Measurements from ENCODE around the gene AMFR.

The AMFR gene

DNA sequence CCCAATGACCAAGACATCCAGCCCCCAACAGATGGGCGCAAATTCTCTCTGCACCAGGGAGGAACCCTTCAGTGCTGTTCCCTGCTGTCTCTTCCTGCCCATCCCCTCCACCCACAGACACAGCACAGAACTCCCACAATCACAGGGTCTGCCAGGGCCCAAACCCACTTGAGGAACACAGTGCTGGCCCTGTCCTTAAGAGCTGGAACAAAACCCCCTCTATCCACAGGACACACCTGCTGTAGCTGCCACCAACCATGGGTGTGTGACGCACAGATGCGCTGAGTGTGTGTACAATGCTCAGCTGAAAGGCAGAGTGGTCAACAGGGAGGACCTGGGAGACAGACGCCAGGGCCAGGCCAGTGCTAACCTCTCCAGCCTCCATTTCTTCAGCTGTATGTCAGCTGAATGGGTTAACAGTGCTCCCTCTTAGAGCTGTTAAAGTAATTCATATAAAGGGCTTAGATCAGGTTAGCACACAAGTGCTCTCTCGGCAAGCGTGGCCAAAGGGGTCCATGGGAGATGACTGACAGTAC is 62.1 kb downstream of the AMFR start:
- DNase-seq (ENCODE audit: low read depth in 1 of 2, low spot score in 1 of 2) = no peak

- no peak for DNase-seq (ENCODE audit: low read depth in 1 of 2, low spot score in 1 of 2)
Measured at GRCh38 chr16:56362706-56363105, 62.6 kb downstream of the AMFR start.

- DNase-seq (ENCODE audit: low read depth in 1 of 2, low spot score in 1 of 2) = no peak
Measured at GRCh38 chr16:56362057-56362655, 63.2 kb downstream of the AMFR start.

DNA sequence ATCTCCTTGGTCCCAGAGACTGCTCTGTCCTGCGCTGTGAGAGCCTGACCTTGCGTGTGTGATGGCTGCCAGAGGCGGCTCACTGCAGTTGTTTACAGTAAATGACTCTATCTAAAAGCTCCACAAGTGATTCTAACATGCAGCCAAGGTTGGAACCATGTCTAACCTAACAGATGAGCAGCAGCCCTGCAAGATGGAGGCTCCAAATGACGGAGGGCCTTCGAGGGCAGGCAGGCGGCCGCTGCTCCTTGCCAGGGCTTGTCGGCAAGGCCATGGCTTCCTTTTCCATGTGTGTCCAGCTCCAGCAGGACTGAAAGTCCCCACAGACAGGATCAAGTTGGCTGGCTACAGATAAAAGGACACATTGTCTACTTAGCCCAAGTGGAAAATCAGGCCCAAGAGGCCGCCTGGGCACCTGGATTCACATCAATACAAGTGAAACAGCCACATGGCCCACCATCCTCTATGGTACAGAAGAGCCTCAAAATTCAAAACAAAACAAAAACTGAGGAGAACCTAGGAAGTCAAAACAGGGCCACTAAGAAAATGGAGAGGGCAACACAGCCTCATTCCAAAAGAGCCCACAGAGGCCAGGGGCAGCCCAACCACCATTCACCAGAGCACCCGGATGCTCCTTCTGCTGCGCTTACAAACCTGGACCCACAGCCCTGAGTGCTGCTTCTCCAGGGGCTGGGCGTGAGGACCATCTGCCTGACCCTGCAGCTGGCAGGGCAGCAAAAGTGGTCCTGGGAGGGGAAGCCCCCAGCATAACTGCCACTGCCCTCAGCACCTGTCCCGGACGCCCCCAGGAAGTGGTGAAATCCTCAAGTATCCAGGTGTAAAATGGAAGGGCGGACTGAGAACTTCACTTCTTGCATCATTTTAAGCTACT is 65.0 kb downstream of the AMFR start:
- no peak for DNase-seq (ENCODE audit: low read depth in 1 of 2, low spot score in 1 of 2)

DNA sequence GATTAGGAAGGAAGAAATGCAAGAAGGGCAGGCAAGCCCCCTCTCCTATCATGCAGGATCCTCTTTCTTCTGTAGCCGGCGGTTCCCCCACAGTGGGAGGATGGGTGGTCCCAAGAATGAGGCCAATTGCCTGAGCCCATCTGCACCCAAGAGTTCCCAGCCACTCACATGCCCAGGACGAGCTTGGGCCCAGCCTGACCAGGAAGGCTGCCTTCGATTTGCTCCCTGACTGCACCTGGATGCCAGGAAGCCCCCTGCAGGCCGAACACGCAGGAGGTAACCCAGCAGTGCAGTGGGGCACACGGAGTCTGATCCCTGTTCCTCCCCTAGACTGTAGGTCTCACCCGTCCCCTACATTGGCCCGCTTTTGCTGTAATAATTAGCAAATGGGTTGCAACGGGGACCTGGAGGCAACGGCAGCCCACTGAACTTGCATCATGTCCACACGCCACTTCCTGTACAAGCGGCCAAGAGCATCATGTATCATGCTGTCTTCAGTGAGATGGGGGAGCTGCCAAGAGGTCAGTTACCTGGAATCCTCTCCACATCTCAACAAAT is 67.5 kb downstream of the AMFR start:
- DNase-seq (ENCODE audit: low read depth in 1 of 2, low spot score in 1 of 2) = no peak

DNA sequence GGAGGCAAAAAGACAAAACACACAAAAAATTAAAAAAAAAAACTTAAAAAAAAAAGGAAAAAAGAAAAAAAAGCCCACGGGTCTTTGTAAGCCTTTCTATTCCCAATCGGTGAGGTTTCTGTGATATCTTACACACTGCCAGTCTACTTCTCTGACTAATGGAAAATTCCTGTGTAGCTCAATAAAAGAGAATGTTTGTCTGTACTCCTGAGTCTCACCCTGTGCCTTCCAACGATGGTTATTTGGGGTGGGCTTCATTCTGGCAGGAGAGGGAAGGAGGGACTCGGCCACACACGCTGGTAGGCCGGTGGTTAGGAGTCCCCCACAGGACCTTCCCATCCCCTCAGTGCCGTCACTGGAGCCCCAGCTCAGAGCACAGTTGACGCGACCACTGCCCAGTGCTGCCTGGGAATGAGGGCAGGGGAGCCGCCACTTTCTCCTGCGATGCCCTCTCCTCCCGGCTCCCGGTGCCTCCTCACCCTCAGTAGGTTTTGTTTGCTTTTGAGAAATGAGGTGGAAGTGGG is 68.0 kb downstream of the AMFR start:
- DNase-seq (ENCODE audit: low read depth in 1 of 2, low spot score in 1 of 2) = no peak

- peak; percentile 9 to 39 for DNase-seq (ENCODE audit: low read depth in 1 of 2, low spot score in 1 of 2)
Measured at GRCh38 chr16:56356276-56357240, 68.8 kb downstream of the AMFR start.

GRCh38 chr16:56355786-56356275 is 69.5 kb downstream of the AMFR start:
- DNase-seq (ENCODE audit: low read depth in 1 of 2, low spot score in 1 of 2) = no peak

DNA sequence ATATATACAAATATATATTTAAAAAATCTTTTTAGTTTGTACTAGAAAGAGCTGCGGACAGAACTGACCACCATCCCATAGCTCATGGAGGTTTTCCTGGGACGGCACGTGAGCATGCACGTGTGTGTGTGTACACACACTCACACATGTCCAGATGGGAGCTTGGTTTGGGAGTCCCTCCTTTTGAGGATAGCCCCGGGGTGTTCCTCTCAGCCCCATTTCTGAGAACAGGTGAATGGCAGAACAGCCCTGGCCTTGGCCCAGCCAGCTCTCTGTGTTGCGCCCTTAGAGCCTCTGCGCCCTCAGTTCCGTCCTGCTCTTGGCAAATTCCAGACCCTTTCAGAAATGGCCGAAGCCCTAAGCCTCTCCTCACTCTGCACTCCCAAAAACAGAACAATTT is 70.1 kb downstream of the AMFR start:
- DNase-seq (ENCODE audit: low read depth in 1 of 2, low spot score in 1 of 2) = no peak

DNA sequence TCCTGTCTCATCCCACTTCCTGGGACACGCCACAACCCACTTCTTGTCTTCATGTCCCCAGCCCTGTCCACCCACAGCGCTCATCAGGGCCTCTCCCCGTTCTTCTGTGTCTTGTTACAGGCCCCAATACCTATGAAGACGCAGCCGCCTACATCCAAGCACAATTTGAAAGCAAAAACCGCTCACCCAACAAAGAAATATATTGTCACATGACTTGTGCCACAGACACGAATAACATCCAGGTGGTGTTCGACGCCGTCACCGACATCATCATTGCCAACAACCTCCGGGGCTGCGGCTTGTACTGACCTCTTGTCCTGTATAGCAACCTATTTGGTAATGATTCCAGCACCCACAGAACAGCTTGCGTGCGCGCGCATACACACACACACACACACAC is 70.6 kb downstream of the AMFR start:
- no peak for DNase-seq (ENCODE audit: low read depth in 1 of 2, low spot score in 1 of 2)

GRCh38 chr16:56354016-56354415 is 71.3 kb downstream of the AMFR start:
- DNase-seq (ENCODE audit: low read depth in 1 of 2, low spot score in 1 of 2) = no peak

DNA sequence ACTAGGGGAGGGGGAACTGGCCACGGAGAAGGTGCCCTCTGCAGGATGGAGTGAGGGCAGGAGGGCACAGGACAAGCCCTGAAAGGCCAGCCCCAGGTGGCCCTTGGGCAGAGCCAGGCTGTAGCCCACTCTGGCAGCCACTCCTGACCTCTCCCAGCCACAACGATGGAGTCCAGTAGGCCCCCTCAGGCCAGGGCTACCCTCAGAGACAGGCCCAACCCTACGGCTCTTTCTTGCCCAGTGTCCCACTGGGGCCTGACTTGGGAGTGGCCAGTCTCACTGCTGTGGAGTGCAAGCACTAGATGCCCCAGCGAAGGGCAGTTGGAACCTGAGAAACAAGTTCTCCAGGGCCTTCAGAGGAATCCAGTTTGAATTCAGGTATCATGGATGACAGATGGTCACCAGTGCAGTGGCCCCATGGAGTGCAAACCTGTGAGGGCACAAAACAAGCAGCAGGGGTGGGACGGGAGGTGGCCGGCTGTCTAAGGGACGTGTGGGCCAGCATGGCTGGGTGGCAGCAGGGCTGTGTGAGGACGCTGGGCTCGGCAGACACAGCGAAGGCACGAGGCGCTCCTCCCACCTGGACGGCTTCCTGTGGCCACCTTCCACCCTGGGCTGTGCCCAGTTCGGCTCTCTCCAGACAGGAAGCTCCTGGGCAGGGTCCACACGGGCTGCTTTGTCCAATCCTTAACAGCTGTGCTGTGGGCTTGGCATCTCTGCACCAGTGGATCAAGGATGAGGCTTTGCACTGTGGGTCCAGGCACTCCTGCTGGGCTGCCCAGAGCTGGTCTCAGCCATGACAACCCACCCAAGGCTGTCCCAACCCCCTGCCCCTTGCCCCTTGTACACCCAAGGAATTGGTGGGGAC is 72.1 kb downstream of the AMFR start:
- no peak for DNase-seq (ENCODE audit: low read depth in 1 of 2, low spot score in 1 of 2)

- DNase-seq (ENCODE audit: low read depth in 1 of 2, low spot score in 1 of 2) = no peak
Measured at GRCh38 chr16:56352351-56353053, 72.8 kb downstream of the AMFR start.

DNA sequence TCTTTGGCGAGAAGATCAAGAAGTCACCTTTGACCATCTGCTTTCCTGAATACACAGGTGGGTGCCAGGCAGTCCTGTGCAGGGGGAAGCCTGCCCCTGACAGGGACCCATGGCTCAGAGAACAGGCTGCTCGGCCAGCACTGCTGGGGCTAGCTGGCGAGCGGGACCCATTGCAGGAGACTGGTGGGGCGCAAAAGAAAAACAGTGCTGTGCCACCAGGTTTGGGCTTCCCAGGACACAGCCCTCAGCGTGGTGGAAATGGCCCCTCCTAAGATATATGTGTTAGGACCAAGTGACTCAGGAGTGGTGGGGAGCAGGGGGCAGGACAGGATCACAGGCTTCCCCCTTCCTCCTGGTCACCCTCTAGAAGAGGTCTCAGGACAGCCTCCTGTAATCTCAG is 73.9 kb downstream of the AMFR start:
- DNase-seq (ENCODE audit: low read depth in 1 of 2, low spot score in 1 of 2) = no peak

DNA sequence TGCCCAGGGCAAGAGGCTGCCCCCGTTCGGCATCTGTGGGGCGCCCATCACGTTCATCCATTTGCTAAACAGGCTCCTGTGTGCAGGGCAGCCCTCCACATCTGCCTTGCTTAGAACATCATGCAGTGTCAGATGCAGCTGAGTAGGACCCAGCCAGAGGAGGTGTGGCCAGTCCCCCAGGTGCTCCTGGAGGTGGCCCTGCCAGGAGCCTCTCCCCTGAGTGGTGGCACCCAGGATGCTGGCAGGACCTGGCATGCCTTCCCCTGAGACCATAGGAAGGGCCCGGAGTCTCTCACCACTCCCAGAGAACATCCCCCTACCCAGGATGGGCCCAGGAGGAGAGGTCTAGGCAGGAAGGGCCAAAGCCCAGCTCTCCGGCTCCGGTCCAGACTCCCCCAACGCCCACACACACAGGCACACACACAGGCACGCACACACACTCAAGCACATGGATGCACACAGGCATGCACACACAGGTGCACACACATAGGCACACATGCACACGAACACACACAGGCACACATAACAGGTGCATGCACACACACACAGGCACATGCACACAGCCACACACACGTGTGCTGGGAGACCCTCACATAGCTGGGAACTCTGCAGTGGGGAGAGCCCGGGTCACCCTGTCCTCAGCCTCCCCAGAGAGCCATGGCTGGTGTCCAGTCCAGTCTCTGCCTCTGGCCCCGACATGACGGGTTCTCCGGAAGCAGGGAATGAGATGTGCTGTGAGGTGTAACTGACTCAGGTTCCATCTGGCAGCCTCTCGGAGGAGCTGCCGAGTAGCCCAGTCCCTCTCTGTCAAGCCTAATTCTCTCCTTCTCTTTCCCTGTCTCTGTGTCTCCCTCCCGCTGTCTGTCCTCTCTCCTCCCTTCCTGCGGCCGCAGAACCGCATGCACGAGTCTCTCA is 74.6 kb downstream of the AMFR start:
- DNase-seq (ENCODE audit: low read depth in 1 of 2, low spot score in 1 of 2) = no peak

DNA sequence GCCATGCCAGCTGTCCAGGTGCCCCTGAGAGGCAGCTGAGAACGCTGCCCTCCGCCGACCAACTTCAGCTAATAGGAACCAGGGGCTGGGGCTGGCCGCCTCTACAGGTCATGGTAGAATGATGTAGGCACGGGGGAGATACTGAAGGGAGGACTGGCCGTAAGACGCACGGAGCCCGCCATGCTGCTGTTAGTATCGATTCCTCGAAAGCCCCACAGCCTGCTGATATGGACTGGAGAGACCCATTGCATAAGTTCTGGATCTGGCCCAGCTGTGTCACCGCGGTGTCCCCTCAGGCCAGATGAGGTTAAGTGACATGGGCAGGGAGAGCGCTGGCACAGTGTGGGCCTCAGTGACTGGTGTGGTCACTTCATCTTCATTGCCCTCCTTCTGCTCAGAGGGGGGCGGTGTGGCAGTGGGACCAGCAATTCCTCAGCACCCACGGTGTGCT is 75.6 kb downstream of the AMFR start:
- DNase-seq (ENCODE audit: low read depth in 1 of 2, low spot score in 1 of 2) = no peak

- DNase-seq (ENCODE audit: low read depth in 1 of 2, low spot score in 1 of 2) = no peak
Measured at GRCh38 chr16:56349086-56349415, 76.3 kb downstream of the AMFR start.

Measured in activated CD4-positive, alpha-beta T cell treated with anti-CD3 and anti-CD28 coated beads, Interleukin-2, amount 50 U/mL, for 24 hours (primary cell).